K562 (cell line): Measurements from ENCODE around the gene TBC1D5. TPM values are rescaled to one million over a fixed set of nuclear protein-coding genes. Genes with fewer than 3 reads are reported as not detected.

Experiments
- ATAC-seq: fragments of 200-7000 bp; cut with Tn5 transposase; 3 replicates; pipeline ENCODE4 v1.9.1; 2020; ENCODE audit warnings: moderate library complexity
- BruUV-seq: library from RNA; stranded (reverse); fragments of 400-500 nt; replicated peaks from 2 replicates; lab custom pipeline; 2021; lab: Mats Ljungman, UMichigan
- CTCF ChIA-PET: fragments of 300-600 bp; formaldehyde crosslinking; extraction: SDS; loops from one replicate; lab custom pipeline; 2021; ENCODE audit warnings: low intra/inter-chr PET ratio; lab: Yijun Ruan, JAX
- POLR2A ChIA-PET: fragments of 300-600, 350-650 bp; sonication (Branson Sonifier 250); formaldehyde crosslinking; extraction: SDS; loops from one replicate; lab custom pipeline; 2021; ENCODE audit warnings: antibody characterized with exemption, inconsistent platforms; lab: Yijun Ruan, JAX
- DNase-seq, 4 experiments: peaks; one replicate each; pipeline versions ENCODE4 v3.0.0 to v3.0.0-alpha.2; 2011 to 2018; ENCODE audit warnings: low spot score in 3 of 4, mixed read lengths in 3 of 4; ENCODE audit errors: extremely low read depth in 1 of 4
- FAIRE-seq: peaks from 2 replicates; lab custom pipeline; 2011; peaks lifted over from hg19 to GRCh38; lab: Jason Lieb, UNC
- H2AFZ ChIP-seq: 2 replicates; pipeline ENCODE4 v1.6.0; 2011; ENCODE audit warnings: low read depth, low read length, control low read depth, inconsistent platforms
- H3K27ac ChIP-seq: fragments of 200-600 bp; 3 replicates; pipeline ENCODE4 v1.8.0; 2011; ENCODE audit warnings: low read depth, mild to moderate bottlenecking, control low read depth, inconsistent platforms, low read length, moderate library complexity, mixed read lengths; ENCODE audit errors: extremely low read depth
- H3K27me3 ChIP-seq, 2 experiments: fragments of 300-600 bp in 1 of 2; 2 replicates in 1 of 2; 3 replicates in 1 of 2; pipeline versions ENCODE4 v1.6.0 to v1.8.0; 2011; ENCODE audit warnings: inconsistent platforms in 2 of 2, low read length in 2 of 2, mild to moderate bottlenecking in 1 of 2, mixed read lengths in 1 of 2, moderate library complexity in 1 of 2; ENCODE audit not compliant: control insufficient read depth in 2 of 2, insufficient read depth in 2 of 2
- H3K36me3 ChIP-seq: fragments of 300-600 bp; 3 replicates; pipeline ENCODE4 v1.8.0; 2011; ENCODE audit warnings: mild to moderate bottlenecking, low read length, inconsistent platforms; ENCODE audit not compliant: control insufficient read depth, insufficient read depth
- H3K4me1 ChIP-seq, 2 experiments: fragments of 200-600 bp in 1 of 2; replicated peaks in 1 of 2; 2 replicates in 1 of 2; 3 replicates in 1 of 2; pipeline versions ENCODE4 v1.5.1 to v1.8.0; 2011; ENCODE audit warnings: inconsistent platforms in 2 of 2, low read length in 2 of 2, mild to moderate bottlenecking in 1 of 2, mixed read lengths in 1 of 2, moderate library complexity in 1 of 2; ENCODE audit not compliant: control insufficient read depth in 2 of 2, insufficient read depth in 2 of 2
- H3K4me2 ChIP-seq: 2 replicates; pipeline ENCODE4 v1.6.1; 2011; ENCODE audit warnings: low read length, control low read depth, inconsistent platforms, mixed read lengths; ENCODE audit not compliant: insufficient read depth
- H3K4me3 ChIP-seq: fragments of 200-600 bp; sonication (generic), shearing (Covaris generic); 2 replicates; pipeline ENCODE4 v1.5.1; 2016; ENCODE audit warnings: control low read depth, inconsistent platforms
- H3K79me2 ChIP-seq: fragments of 200-600 bp; 3 replicates; pipeline ENCODE4 v1.8.0; 2011; ENCODE audit warnings: low read length, inconsistent platforms; ENCODE audit not compliant: control insufficient read depth, insufficient read depth
- H3K9ac ChIP-seq, 2 experiments: 2 replicates each; pipeline versions ENCODE4 v1.6.0 to v1.6.1; 2011; ENCODE audit warnings: low read depth in 2 of 2, low read length in 2 of 2, control low read depth in 1 of 2, inconsistent platforms in 1 of 2, mild to moderate bottlenecking in 1 of 2, mixed read lengths in 1 of 2; ENCODE audit not compliant: insufficient read depth in 1 of 2
- H3K9me1 ChIP-seq: one replicate; pipeline ENCODE4 v1.6.0; 2011; ENCODE audit warnings: inconsistent platforms, mild to moderate bottlenecking, low read length, moderate library complexity; ENCODE audit not compliant: control insufficient read depth, insufficient read depth
- H3K9me3 ChIP-seq: replicated peaks from 2 replicates; pipeline ENCODE4 v1.5.1; 2011; ENCODE audit warnings: low read depth, low read length, inconsistent platforms; ENCODE audit not compliant: control insufficient read depth, insufficient read depth
- H4K20me1 ChIP-seq: replicated peaks from 2 replicates; pipeline ENCODE4 v1.6.1; 2011; ENCODE audit warnings: low read length, inconsistent platforms, mixed read lengths; ENCODE audit not compliant: control insufficient read depth, insufficient read depth
- CCNT2 ChIP-seq: IDR thresholded peaks from 2 replicates; pipeline ENCODE4 v1.6.1; 2011; ENCODE audit warnings: borderline replicate concordance, low read depth, mild to moderate bottlenecking, moderate library complexity, mixed read lengths, low read length; ENCODE audit not compliant: insufficient read length; ENCODE audit errors: extremely low read depth
- HDGF ChIP-seq: fragments of 450-650 bp; IDR thresholded peaks from 2 replicates; pipeline ENCODE4 v1.6.1; 2016
- JUN ChIP-seq, 2 experiments: sonication (generic) in 1 of 2; formaldehyde crosslinking in 1 of 2; IDR thresholded peaks; 2 replicates each; pipeline versions ENCODE4 v1.6.1 to v1.8.0; 2012 to 2022; ENCODE audit warnings: borderline replicate concordance in 2 of 2, mild to moderate bottlenecking in 2 of 2, improper control_type of control experiment in 1 of 2, low read depth in 1 of 2, low read length in 1 of 2, missing genetic modification reagents in 1 of 2
- LARP7 ChIP-seq: fragments of 450-650 bp; IDR thresholded peaks from 2 replicates; pipeline ENCODE4 v1.6.1; 2016
- PHB2 ChIP-seq: fragments of 450-650 bp; IDR thresholded peaks from 2 replicates; pipeline ENCODE4 v1.6.1; 2017; ENCODE audit warnings: low read depth
- RB1 ChIP-seq: fragments of 450-650 bp; IDR thresholded peaks from 2 replicates; pipeline ENCODE4 v1.6.1; 2017; ENCODE audit warnings: low read depth, mild to moderate bottlenecking
- RBFOX2 ChIP-seq: fragments of 200-400 bp; formaldehyde crosslinking; IDR thresholded peaks from 2 replicates; pipeline ENCODE4 v1.6.1; 2017; ENCODE audit warnings: low read depth, mild to moderate bottlenecking, low read length, moderate library complexity
- SMARCE1 ChIP-seq: fragments of 450-650 bp; IDR thresholded peaks from 2 replicates; pipeline ENCODE4 v1.7.1; 2016; ENCODE audit warnings: mild to moderate bottlenecking
- SREBF1 ChIP-seq: fragments of 150-350 bp; IDR thresholded peaks from 2 replicates; pipeline ENCODE4 v1.6.1; 2014; ENCODE audit warnings: antibody characterized with exemption, low read depth, low read length, borderline replicate concordance
- TRIM24 ChIP-seq, 2 experiments: fragments of 450-650 bp; IDR thresholded peaks; 2 replicates each; pipeline ENCODE4 v1.6.1; 2016
- ZNF436 ChIP-seq: fragments of 250-450, 450-650 bp; sonication (Bioruptor Pico); formaldehyde crosslinking; IDR thresholded peaks from 2 replicates; pipeline ENCODE4 v1.7.0; 2020; ENCODE audit warnings: mild to moderate bottlenecking
- ZNF609 ChIP-seq: sonication (generic); formaldehyde crosslinking; IDR thresholded peaks from 2 replicates; pipeline ENCODE4 v1.8.1; 2023; ENCODE audit warnings: missing genetic modification reagents, mild to moderate bottlenecking, borderline replicate concordance
- WGBS: fragments of 100-300 bp; shearing (Covaris generic); methylation state at CpG from one replicate; pipeline ENCODE4 v1.1.6; 2016; ENCODE audit warnings: low coverage, mixed read lengths; ENCODE audit not compliant: insufficient coverage; ENCODE audit errors: missing lambda C conversion rate; 5-methylcytosine and 5-hydroxymethylcytosine counted together
- in situ Hi-C: fragments of 300-500 bp; cut with MboI; formaldehyde crosslinking; loops from 4 replicates; pipeline ENCODE4 v1.15.0; 2018; ENCODE audit warnings: inconsistent platforms, mixed read lengths
- intact Hi-C: fragments of 100-400 bp; cut with micrococcal nuclease; formaldehyde crosslinking; loops from 2 replicates; pipeline ENCODE4 v1.14.2; 2022
- polyA plus RNA-seq, 8 experiments: library from polyadenylated mRNA; depleted of rRNA in 4 of 8; stranded (reverse) in 5 of 8; unstranded in 3 of 8; fragments of >200 nt; fragmentation: Nextera tagmentation in 2 of 8; fragmentation: Illumina TruSeq in 1 of 8; extraction: Ambion mirVana in 2 of 8; extraction: Trizol in 1 of 8; gene quantifications; 2 replicates each; pipeline versions ENCODE4 v1.2.1 to v1.2.3, GENCODE V29; 2011 to 2014; ENCODE audit warnings: inconsistent platforms in 1 of 8, missing spikeins in 1 of 8
- total RNA-seq, 7 experiments: library from RNA; depleted of rRNA in 6 of 7; stranded (reverse); fragments of >200 nt in 6 of 7; fragmentation: Illumina TruSeq in 2 of 7; extraction: Trizol in 2 of 7; gene quantifications; 2 replicates each; pipeline versions ENCODE4 v1.2.1 to v1.2.3, GENCODE V29; 2011 to 2021; ENCODE audit warnings: low replicate concordance in 1 of 7
- TF ChIP-seq, protein P1 (sequence below): fragments of 450-650 bp; IDR thresholded peaks from 2 replicates; pipeline ENCODE4 v1.6.1; 2016; ENCODE audit warnings: low read depth, mild to moderate bottlenecking, moderate library complexity

TBC1D5 gene
- total and polyA plus RNA-seq, 9 of the 15 experiments (the other 6 are each of a cell fraction or from before 2014, with no cell fraction given), result 2.9 to 38.1 (median 25.6) TPM

DNA sequence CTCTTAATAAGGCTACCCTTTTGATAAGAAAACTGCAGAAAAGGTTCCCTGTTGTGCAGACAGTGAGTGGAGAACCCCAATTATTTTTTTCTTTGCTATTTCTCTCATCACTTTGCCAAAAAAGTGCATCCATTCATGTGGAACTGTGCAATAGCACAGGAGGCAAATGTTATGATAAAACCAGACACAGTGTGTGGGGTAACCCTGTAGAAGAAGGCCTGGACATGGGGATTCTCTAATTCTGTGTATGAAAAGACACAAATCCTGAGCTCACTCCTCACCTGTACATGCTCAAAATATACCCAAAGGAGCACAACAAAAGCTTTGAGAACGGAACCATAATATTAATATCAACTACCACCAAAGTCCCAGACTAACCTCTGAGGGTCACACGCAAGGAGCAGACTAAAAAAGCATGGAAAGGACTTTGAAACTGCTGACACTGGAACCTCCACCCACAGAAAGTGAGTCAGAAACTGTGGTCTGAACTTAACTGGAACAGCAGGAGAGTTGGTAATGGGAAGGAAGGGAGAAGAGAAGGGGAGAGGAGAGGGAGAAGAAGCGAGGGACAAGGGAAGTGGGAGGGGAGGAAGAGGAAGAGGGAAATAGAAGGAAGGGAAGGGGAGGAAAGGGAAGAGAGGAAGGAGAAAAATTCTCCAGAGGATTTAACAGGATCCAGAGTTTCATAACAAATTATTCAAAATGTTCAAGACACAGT lies 299.9 kb downstream of the TBC1D5 start (continued):
- no peak for TF ChIP-seq RBFOX2
- TF ChIP-seq LARP7, result peak; percentile 89
- TF ChIP-seq TRIM24 (IDR thresholded peaks at IDR 0.05), result peak; percentile 68; a peak in 3 of 4 replicates
- TF ChIP-seq HDGF, result peak; percentile 88
- peak; percentile 62; the same call in 1 of the 2 replicates for TF ChIP-seq PHB2
- no peak for TF ChIP-seq CCNT2

DNA sequence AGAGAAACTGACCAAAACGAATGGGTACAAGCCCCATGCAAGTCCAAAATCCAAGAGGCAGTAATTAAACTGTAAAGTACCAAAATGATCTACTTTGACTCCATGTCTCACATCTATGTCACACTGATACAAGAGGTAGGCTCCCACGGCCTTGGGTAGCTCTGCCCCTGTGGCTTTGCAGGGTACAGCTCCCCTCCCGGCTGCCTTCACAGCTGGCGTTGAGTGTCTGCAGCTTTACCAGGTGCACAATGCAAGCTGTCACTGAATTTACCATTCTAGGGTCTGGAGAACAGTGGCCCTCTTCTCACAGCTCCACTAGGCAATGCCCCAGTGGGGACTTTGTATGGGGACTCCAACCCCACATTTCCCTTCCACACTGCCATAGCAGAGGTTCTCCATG lies 308.6 kb downstream of the TBC1D5 start:
- no peak overlapping the region for H3K27ac ChIP-seq
- no TSS peak for BruUV-seq
- no peak overlapping the region for H3K9ac ChIP-seq
- intact Hi-C loops (loop anchor here (5.0 to 10.0 kb wide), 2 partner anchors 213 to 541 kb away; no protein-coding TSS in a partner anchor), in situ Hi-C loops (loop anchor here (5.0 to 25.0 kb wide), 2 partner anchors 403 to 978 kb away; no protein-coding TSS in a partner anchor)
- DNase-seq (no peak), ATAC-seq (peak; percentile 39), FAIRE-seq (no peak)
- no peaks in the 10 kb centered on the region for H3K27me3 ChIP-seq
- H3K4me3 ChIP-seq, result no peak overlapping the region
- H3K4me2 ChIP-seq, result no peak overlapping the region
- H3K4me1 ChIP-seq, result no peaks in the 10 kb centered on the region; a peak in 1 of 5 replicates
- whole genome bisulfite sequencing, result 36% methylated on average over 4 of the region's 4 CpGs
- no peaks in the 10 kb centered on the region for H3K79me2 ChIP-seq
- H4K20me1 ChIP-seq, result no peaks in the 10 kb centered on the region
- CTCF ChIA-PET, result no interaction called here
- no peak overlapping the region for H2AFZ ChIP-seq
- H3K9me3 ChIP-seq, result no peaks in the 10 kb centered on the region
- POLR2A ChIA-PET, result interaction anchor here (1.6 kb wide), 1 partner anchor 10 kb away, joined by 3 read pairs; no protein-coding TSS in a partner anchor
- H3K9me1 ChIP-seq, result no peaks in the 10 kb centered on the region
- H3K36me3 ChIP-seq, result no peaks in the 10 kb centered on the region
- TF ChIP-seq SREBF1 (no peak), RB1 (no peak), ZNF436 (CRISPR knock-in tag) (no peak), JUN (IDR thresholded peaks at IDR 0.05; ENCODE audit: borderline replicate concordance, low read depth, low read length) (no peak), JUN (CRISPR knock-in tag; IDR thresholded peaks at IDR 0.05; ENCODE audit: borderline replicate concordance) (no peak), ZNF609 (no peak), SMARCE1 (no peak)
- TF ChIP-seq, protein P1, sequence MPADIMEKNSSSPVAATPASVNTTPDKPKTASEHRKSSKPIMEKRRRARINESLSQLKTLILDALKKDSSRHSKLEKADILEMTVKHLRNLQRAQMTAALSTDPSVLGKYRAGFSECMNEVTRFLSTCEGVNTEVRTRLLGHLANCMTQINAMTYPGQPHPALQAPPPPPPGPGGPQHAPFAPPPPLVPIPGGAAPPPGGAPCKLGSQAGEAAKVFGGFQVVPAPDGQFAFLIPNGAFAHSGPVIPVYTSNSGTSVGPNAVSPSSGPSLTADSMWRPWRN, result no peak
